Lower leg skin (tissue), 3 donors: ENCODE data around the gene IPO13.

ENCODE experiments used
- POLR2A ChIP-seq, 2 donors: fragments of 450-650 bp; IDR thresholded peaks; one replicate each; pipeline ENCODE4 v1.6.1; 2016 to 2017; ENCODE audit warnings: antibody characterized with exemption in 2 of 2, mild to moderate bottlenecking in 1 of 2, moderate library complexity in 1 of 2
- TF ChIP-seq, protein P1 (sequence below), 3 donors: fragments of 450-650 bp; IDR thresholded peaks; one replicate each; pipeline ENCODE4 v1.5.1; 2016; ENCODE audit warnings: antibody characterized with exemption in 3 of 3, mild to moderate bottlenecking in 3 of 3, moderate library complexity in 2 of 3

DNA sequence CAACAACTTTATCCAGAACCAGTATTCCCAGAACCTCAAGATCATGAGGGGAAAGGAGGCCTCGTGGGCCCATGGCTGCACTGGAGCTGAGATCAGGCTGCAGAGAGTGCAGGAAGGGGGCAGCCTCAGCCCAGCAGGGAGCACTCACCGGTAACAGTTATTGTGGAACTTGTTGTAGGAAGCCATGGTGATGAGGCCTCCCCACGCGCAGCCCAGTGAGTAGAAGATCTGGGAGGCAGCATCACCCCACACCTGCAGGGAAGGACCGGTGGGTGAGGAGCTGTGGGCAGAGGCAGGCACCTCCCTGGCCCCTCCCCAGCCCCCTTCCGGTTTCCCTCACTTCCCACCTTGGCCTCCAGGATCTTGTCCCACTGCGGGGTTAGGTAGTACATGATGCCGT is 55.4 kb downstream of the IPO13 start:
- TF ChIP-seq, protein P1, sequence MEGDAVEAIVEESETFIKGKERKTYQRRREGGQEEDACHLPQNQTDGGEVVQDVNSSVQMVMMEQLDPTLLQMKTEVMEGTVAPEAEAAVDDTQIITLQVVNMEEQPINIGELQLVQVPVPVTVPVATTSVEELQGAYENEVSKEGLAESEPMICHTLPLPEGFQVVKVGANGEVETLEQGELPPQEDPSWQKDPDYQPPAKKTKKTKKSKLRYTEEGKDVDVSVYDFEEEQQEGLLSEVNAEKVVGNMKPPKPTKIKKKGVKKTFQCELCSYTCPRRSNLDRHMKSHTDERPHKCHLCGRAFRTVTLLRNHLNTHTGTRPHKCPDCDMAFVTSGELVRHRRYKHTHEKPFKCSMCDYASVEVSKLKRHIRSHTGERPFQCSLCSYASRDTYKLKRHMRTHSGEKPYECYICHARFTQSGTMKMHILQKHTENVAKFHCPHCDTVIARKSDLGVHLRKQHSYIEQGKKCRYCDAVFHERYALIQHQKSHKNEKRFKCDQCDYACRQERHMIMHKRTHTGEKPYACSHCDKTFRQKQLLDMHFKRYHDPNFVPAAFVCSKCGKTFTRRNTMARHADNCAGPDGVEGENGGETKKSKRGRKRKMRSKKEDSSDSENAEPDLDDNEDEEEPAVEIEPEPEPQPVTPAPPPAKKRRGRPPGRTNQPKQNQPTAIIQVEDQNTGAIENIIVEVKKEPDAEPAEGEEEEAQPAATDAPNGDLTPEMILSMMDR (IDR thresholded peaks at IDR 0.05) = no peak
- TF ChIP-seq POLR2A (IDR thresholded peaks at IDR 0.05) = no peak
